22Rv1 (cell line): Measurements from ENCODE around the gene ZDHHC6.

ENCODE experiments used
- H3K27ac ChIP-seq: fragments of 450-650 bp; 2 replicates; pipeline ENCODE4 v1.5.1; 2017
- ZFX ChIP-seq: fragments of 450-650 bp; IDR thresholded peaks from 2 replicates; pipeline ENCODE4 v1.6.1; 2017; ENCODE audit warnings: antibody characterized with exemption, borderline replicate concordance
- TF ChIP-seq, protein P1 (sequence below): fragments of 450-650 bp; IDR thresholded peaks from 2 replicates; pipeline ENCODE4 v1.5.1; 2017; ENCODE audit warnings: mild to moderate bottlenecking

The ZDHHC6 gene

DNA sequence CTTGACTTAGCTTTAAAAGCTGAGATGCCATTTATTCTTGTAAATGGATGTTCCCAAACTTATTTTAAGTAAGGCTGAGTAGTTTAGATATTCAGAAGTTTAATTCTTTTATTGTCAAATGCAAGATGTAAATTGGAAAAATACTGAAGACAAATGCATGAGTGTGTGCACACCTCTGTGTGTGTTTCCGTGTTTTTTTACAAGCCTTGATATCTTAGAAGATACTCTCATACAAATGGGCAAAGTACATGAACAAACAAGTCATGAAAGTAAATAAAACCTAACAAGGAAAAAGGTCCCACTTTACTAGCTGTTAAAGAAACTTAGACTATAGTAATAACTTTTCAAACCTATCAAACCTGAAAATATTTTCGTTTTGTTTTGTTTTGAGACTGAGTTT, 43.8 kb downstream of the ZDHHC6 start:
- H3K27ac ChIP-seq, result no peak overlapping the region
- no peak for TF ChIP-seq ZFX
- TF ChIP-seq, protein P1, sequence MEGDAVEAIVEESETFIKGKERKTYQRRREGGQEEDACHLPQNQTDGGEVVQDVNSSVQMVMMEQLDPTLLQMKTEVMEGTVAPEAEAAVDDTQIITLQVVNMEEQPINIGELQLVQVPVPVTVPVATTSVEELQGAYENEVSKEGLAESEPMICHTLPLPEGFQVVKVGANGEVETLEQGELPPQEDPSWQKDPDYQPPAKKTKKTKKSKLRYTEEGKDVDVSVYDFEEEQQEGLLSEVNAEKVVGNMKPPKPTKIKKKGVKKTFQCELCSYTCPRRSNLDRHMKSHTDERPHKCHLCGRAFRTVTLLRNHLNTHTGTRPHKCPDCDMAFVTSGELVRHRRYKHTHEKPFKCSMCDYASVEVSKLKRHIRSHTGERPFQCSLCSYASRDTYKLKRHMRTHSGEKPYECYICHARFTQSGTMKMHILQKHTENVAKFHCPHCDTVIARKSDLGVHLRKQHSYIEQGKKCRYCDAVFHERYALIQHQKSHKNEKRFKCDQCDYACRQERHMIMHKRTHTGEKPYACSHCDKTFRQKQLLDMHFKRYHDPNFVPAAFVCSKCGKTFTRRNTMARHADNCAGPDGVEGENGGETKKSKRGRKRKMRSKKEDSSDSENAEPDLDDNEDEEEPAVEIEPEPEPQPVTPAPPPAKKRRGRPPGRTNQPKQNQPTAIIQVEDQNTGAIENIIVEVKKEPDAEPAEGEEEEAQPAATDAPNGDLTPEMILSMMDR, result no peak

DNA sequence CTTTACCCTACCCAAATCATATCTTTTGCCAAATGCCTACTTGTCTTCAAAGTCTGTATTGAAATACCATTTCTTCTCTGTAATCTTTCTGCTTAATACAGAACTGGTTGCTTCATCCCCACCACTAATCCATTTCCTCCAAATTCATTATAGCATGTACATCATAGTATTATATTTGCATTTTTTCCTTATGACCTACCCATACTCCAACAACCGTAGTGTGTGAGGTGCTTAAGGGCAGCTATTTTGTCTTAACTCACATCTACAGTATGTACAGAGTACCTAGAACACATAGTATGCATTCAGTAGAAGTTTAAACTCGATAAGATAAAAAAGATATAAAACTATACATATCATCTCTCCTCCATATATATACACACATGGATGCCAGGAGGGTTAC, 49.1 kb downstream of the ZDHHC6 start:
- no peak for TF ChIP-seq ZFX
- TF ChIP-seq, protein P1, result no peak
- no peak overlapping the region for H3K27ac ChIP-seq

DNA sequence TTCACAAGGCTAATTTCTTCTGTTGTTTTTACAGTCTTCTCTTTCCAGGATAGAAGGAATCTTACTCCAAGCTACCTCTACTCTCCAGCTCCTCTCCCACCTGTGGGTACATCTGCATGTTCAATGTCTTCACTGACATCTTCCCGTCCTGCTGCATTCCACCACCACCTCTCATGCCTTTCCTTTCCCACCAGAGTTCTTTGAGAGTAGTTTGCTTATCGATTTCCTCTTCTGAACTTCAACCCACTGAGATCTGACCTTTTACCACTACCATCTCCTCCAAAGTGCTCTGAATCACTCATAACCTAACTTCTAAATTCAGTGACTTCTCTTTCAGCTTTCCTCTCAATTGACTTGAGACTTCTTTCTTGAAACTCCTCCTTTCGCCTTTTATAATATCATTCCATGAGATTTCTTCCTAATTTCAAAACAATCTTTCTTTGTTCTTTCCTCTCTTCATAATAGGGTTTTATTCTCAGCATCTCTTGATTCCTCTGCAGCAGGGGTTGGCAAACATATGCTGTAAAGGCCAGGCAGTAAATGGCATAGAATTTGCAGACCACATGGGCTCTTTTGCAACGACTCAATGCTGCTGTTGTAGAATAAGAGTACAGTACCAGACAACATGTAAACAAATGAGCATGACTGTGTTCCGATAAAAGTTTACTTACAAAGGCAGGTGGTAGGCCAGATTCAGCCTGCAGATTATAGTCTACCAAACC, 50.7 kb downstream of the ZDHHC6 start:
- H3K27ac ChIP-seq, result no peak overlapping the region

DNA sequence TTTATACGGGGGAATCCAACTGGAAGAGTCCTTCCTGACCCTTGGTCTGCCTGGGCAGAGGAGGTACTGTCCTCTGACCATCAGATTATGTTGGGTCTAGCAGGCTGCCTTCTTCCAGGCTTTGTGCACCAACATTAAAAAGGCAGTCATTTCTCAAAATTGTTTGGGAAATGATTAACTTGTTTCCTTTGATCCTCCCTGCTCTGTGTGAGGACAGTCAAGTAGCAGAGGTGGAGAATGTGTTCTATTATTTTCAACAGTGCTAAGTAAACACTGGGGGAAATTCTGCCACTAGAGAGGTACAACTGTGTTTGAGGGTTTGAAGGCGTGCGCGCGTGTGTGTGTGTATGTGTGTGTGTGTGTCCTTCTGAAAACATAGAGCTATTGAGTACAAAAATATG, 52.2 kb downstream of the ZDHHC6 start:
- TF ChIP-seq ZFX, result no peak
- TF ChIP-seq, protein P1, result no peak
- peak overlapping the region; percentile 83 for H3K27ac ChIP-seq

More for the DNA sequence above, 50.7 kb downstream of the ZDHHC6 start:
- no peak for TF ChIP-seq ZFX
- TF ChIP-seq, protein P1, result no peak

DNA sequence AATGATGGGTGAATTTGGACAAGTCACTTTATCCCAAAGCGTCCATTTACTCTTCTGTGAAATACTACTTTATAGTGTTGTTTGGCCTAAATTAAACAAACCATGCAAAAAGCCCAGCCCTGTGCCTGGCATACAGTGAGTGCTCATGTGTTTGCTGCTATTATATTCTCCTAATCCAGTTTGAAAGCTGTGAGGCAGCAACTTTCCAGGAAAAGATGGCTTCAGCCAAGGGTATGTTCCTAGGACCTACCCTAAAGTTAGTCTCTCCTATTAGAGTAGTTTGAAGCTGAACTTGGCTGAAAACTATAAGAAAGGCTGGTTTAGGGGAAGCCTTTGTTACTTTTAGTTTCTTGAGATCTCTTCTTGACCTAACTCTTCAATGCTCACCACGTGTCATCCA, 52.9 kb downstream of the ZDHHC6 start:
- H3K27ac ChIP-seq, result peak overlapping the region; percentile 83
- TF ChIP-seq, protein P1, result no peak
- no peak for TF ChIP-seq ZFX

DNA sequence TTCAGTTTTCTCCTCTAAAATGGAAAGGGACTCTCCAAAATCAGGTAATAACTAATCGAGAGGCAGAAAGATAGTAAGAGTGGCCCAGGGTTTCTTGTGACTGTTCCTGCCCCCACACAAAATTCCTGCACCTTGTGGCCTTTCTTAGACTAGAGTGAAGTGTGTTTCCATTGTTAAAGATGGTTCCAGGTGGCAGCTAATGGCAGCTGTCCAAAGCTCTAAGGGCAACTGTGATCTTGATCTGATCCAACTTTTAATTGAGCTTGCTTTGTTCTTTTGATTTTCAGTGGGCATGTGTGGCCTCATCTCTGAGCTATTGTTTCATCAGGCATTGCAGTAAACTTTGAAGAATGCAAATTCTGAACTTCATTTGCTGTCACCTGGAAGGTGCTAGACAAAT, 53.4 kb downstream of the ZDHHC6 start:
- no peak for TF ChIP-seq ZFX
- TF ChIP-seq, protein P1, result no peak
- H3K27ac ChIP-seq, result peak overlapping the region; percentile 83

DNA sequence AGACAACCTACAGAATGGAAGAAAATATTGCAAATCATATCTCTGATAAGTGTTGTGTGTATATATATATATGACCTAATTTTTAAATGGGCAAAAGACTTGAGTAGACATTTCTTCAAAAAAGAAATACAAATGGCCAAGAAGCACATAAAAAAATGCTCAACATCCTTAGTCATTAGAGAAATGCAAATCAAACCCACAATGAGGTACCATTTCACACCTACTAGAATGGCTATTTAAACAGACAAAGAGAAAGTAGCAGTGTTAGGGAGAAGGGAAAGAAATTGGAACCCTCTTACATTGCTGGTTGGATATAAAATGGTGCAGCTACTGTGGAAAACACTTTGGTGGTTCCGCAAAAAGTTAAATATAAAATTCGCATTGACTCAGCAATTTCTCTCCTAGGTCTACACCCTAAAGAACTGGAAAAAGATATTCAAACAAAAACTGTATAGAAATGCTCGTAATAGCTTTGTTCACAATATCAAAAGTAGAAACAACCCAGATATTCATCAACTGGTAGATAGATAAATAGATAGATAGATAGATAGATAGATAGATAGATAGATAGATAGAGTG, 56.5 kb downstream of the ZDHHC6 start:
- no peak for TF ChIP-seq ZFX
- TF ChIP-seq, protein P1, result no peak
- H3K27ac ChIP-seq, result peak overlapping the region; percentile 83
